T-helper 2 cell (primary cell): ENCODE data around the gene SRGAP3.
A peak's percentile ranks its signal among the peaks of the same experiment; 100 is the strongest.

Source experiments
- DNase-seq, 5 experiments: peaks; one replicate each; pipeline versions ENCODE4 v3.0.0 to v3.0.0-alpha.2; 2012 to 2022

The SRGAP3 gene

DNA sequence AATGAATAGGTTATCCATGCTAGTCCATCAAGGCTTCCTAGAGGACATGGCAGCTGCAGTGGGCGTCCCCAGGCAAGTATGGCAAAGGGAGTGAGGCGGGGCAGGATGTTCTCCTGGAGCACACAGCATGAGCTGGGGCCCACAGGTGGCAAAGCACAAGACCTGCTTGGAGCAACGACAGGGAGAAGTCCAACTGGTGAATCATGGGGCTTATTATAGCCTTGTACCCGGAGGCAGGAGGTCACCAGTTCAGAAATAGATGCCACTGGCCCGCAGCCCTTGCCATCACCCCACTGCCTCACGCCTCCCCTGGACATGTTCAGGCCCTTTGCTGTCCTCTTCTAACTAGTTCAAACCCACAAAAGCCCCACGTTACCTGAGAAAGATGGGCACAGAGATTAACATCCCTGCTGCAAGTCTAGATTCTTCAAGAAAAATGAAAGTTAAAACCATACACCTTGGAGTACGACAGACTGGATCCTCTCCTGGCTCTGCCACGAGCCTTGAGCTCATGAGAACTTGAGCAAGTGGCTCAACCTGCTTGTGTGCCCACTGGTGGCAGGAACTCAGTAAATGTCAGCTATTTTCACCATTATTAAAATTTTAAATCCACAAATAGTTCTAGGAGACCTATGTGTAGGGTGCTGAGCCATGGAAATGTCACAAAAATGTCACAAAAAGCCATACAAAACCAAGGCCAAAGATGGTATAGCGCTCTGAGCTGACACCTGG is 1.8 kb upstream of the SRGAP3 start:
- no peak for DNase-seq

DNA sequence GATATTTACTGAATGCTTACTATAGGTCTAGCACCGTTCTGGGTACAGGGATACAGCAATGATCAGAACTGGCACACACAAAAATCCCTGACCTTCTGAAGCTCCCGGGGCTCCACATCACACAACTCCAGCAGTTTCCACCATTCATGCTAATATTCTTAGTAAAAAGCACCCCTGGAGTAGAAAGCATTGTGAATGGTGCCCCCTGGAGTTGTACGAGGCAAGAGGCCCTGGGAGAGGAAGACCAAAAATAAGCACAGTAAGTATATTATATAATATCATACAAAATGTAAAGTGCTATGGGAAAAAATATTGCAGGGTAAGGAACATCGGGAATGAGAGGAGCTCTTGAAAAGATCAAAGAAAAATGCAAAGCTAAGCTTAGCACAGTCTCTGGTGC is 790 bp upstream of the SRGAP3 start:
- no peak for DNase-seq

DNA sequence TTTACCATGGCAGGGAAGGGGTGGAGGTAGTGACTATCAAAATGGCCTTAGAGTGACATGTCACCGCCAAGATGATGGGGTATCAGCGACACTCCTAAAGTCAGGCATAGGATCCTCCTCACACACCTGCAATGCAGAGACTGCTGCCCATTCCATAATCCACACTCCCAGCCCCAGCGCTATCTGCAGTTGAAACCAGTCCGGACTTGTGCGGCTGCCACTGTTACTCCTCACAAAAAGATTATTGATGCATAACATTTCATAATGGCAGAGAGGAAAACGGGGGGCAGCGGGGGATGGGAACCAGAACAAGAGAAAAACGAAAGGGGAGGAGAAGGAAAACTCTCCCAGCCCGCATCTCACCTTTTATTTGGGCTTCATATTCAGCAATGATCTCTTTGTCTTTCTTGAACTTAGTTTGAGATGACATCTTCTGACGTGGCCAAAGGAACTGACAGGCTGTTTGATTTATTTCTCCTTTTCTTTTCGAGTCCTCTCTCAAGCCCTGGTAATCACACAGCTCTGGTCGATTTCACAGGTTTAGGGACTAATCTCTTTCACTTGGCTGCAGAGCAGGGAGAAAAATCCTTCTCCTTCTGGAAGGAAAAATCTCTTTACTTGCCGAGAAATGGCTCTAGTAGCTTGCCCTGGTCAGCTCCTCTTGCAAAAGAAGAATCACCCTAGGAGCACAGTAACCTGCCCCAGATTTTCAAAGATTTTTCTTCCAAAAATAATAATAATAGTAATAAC is 749 bp downstream of the SRGAP3 start:
- DNase-seq, result peak in 1 of 5 experiments; percentile 14

DNA sequence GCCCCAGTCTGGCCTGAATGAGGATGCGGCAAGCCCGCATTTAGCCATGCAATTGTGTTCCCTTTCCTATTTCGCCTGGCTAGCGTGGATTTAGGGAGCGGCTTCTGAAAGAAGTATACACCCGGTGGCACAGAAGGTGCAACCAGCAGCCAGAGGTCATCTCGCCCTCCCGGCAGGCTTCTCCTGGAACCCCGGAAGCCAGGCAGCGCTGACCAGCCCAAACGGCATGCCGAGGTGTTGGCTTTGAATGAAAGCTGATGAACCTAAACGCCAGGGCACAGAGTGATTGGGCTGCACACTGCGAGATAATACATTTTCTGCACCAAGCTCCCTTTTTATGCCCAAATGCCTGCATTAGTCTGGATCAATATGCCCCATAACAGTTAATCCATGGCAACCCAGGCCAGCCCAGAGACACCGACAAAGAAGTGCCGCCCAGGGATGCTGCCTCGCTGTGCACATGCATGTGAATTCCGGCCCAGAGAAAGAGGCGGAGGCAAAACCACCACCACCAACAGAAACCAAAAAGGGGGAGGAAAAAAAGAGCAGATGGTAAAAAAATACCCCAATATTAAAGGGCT is 1.4 kb downstream of the SRGAP3 start:
- peak in 2 of 5 experiments; percentile 1 to 25 for DNase-seq

DNA sequence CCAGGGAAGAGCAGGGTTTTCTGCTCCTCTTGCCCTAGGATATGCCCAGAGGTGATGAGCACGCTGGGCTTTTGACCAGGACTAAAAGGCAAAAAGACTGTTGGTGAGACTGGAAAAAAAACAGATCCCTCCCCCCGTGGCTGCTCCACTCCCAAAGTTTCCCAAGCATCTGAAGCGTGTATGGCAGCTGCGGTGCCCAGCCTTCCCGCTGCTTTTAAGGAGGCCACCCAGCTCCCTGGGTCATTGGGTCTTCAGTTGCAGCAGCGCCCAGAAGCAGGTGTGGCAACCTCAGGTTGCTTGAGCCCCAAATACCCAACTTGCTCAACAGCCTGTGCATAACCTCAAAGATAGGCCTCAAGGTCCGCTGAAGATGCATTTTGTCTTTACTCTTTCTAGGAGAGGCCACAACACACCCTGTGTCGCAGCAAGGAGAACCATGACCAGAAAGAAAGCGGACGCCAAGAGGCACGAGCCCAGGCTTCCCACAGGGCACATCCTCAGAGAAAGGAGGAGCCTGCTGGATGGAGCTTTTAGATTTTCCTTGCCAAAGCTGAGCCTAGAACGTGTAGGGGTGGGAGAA is 2.0 kb downstream of the SRGAP3 start:
- DNase-seq, result no peak

DNA sequence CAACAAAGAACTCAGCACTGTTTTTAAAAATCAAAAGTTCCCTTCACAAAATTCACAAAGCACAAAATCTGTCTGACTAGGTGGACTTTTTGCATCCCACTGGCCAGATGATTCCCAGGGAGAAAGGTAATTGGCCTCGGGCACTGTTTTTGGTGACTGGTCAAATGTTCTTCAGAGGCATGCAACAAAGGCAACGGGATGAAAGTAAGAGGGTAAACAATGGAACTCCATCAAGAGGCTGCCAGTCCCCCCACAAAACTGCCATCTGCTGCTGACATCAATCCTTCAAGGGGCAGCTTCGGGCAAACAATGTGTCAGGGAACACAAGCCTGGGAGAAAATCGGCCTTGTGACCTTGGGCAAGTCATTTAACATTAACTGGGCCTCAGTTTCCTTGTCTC is 3.3 kb downstream of the SRGAP3 start:
- no peak for DNase-seq

DNA sequence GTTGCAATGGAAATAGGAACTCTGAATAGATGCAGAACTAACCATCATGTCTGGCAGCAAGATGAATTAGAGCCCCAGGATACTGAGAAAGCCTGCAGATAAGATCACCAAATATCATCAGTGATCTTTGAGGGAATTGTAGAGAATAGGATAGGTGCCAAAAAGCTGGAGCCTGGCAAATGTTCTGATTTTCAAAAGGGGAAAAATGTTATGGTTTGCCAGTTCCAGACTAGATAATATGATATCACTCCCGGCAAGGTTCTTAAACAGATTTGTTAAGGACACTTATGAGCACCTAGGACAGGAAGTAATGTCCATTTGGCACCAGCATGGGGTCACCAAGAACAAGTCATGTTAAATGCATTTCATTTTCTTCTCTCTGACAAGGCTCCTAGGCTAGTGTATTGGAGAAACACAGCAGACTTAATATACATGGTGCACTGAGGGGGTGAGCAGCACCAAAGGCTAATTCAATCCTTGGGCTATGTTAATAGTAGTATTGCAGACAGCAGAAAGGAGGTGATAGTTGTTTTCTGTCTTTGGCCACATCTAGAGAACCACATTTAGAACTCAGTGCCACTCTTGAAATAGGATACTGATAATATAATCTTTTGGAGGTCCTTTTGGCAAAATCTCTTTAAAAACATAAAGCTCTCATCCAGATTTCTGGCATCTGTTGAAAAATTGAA is 4.8 kb downstream of the SRGAP3 start:
- no peak for DNase-seq

DNA sequence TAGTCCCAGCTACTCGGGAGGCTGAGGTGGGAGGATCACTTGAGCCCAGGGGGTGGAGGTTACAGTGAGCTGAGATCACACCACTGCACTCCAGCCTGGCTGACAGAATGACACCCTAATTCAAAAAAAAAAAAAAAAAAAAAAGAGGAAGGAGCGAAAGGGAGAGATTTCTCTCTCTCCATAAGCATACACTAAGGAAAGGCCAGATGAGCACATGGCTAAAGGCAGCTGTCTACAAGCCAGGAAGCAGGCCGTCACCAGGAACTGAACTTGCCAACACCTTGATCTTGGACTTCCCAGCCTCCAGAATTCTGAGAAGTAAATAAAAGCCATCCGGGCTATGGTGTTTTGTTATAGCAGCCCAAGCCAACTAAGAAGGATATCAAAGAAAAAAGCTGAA is 7.5 kb downstream of the SRGAP3 start:
- DNase-seq, result no peak

DNA sequence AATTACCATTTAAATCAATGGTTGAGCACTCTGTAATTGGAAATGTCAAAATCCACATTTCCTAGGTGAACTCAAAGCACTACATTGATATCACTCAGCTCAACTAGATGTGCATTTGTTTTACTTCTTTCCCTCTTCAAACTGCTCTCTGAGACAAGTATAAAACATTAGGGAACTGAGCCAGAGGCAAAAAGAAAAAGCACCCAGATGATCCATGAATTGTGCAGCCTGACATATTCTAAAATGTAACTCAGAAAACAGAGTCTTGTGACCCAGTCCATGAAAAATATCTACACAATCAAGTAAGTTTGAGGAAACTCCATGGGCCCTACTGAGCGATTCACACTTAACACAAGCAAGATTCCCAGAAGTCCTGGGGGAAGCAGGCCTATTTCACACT is 9.8 kb downstream of the SRGAP3 start:
- DNase-seq, result no peak

DNA sequence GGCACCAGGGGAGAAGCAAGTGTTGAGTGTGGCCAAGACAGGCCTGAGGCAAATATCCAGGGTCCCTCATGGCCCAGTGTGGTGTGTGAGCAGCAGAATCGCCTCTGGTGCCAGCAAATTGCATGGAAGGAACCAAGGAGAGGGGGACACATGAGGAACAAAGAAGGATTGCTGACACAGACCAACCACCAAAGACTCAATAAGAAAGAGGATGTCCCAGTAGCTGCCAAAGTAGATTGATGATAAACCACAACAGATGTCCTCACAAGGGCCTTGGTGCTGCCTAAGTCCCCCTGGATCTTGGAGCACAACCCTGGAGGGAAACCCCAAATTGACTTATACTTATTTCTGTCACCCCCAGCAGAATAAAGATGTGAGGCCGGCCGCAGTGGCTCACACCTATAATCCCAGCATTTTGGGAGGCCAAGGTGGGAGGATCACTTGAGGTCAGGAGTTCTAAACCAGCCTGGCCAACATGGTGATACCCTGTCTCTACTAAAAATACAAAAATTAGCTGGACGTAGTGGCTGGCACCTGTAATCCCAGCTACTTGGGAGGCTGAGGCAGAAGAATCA is 10.6 kb downstream of the SRGAP3 start:
- DNase-seq, result no peak

DNA sequence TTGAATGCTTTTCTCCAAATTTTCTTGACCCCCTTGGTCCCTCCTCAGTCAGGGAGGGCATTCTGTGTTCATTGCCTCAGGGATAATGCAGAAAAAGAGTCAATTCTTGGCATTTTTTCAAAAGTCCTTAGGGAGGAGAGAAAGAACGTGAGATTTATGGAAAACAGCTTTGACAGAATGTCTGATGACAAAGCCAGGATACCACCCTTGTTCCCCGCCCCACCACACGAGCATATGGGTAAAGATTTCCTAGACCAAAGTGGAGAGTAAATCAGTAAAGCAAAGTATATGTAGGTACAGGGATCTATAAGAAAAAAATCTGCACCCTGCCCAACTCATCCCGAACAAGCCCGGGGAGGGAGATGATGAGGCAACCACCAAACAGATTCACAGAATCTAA is 11.2 kb downstream of the SRGAP3 start:
- DNase-seq, result no peak

DNA sequence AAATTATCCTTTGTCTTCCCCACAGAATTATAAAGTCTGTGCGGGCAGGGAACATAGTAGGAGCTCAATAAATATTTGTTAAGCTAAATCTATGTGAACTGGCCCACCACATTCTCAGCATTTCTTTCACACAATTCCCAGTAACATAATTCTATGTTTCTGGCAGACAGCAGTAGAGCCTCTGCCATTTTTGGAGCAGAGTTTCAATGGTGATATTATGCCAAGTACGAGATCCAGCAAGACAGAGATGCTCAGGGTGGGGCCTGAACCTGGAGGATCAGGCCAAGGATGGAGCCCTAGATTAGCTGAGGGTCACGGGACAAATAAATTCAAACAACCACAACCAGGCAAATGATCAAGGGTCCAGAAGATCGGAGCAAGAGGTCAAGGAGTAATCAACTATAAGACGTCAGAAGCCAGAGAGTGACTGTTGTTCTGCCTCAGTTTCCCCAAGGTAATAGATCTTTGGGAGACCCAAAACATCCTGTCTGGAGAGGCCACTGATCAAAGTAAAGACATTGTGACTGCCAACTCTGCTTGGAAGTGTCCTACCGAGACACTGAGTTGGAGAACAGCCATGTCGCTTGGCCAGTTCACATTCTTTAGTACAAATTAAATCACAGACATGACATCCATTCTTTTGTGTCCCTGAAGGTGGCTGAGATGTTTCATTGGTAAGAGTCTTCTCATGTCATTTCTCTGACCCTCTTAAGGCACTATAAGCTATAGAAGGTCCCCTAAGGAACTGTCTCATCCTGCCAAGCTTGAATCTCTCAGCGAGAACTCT is 15.4 kb downstream of the SRGAP3 start:
- DNase-seq, result no peak

DNA sequence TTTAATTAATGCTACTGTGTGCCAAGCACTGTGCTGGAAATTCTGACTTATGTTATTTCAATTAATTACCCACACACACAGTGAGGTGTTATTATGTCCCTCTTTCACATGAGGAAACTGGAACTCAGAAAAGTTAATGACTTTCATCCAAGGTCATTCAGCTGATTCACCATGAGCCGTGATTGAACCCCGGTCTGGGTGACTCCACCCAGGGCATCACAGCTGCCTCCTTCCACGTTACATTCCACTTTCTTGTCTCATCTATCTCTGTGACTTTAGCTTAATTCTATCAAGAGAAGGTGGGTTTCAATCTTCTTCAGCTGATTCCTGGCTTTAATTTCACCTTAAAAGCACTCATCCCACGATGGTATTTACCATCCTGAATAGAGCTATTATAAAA is 16.3 kb downstream of the SRGAP3 start:
- no peak for DNase-seq

DNA sequence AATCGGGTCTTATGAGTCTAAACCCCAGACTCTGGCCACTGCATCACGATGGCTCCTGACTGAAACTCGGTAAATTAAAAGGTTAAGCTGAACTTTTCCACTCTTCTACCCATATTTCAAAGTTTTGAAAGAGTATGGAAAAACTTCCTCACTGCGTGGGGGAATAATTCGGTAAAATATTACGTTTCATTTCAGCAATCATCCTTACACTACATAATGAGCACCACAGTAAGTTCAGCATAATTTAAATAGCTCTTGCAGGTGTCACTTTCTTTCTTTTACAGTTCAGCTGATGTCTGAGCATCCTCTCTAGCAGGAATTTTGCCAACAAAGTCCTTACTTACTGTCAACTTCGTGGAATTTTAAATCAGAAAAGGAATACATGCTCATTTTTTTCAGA is 17.5 kb downstream of the SRGAP3 start:
- DNase-seq, result no peak

DNA sequence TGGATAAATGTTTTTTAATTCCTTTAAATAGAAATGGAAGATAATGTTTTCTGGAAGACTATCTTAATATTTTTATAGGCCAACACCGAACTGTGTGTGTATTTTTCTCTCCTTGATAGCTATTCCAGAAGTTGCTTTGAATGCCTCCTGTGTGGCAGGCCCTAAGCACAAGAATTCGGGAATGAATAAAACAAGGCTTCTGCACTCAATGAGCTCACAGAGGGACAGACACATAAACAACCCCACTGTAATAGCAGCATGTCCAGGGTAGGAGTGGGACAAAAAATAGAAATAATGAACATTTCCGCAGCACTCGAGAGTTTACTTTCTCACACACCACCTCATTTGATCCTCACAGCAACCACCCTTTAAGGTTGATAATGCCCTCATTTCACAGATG is 18.0 kb downstream of the SRGAP3 start:
- DNase-seq, result no peak

DNA sequence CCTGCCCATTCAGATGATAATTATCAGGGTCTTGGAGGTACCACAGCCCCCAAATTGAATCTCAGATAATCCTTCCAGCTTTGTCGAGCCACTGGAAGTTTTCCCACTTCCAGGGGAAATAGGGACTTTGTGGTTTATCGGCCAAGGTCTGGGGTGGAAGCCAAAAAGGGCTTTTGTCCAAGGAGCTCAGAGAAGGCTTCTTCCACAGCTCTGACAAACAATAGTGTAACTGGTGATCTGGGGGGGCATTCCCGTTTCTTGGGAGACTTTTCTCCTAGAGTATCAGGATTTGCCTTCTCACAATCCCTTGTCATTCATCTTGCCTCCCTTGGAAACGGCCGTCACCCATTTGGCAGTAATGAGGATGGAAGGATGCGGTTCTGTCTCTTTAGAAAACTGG is 18.4 kb downstream of the SRGAP3 start:
- DNase-seq, result no peak

DNA sequence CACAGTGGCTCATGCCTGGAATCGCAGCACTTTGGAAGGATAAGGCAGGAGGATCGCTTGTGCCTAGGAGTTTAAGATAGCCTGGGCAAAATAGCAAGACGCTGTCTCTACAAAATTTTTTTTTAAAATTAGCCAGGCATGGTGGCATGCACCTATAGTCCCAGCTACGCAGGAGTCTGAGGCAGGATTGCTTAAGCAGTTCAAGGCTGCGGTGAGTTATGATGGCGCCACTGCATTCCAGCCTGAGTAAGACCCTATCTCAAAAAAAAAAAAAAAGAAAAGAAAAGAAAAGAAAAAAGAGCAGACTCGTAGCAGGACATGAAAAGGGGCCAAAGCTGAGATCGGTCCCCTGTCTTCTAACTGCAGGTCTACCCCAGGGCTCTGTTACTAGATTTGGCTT is 18.9 kb downstream of the SRGAP3 start:
- no peak for DNase-seq

DNA sequence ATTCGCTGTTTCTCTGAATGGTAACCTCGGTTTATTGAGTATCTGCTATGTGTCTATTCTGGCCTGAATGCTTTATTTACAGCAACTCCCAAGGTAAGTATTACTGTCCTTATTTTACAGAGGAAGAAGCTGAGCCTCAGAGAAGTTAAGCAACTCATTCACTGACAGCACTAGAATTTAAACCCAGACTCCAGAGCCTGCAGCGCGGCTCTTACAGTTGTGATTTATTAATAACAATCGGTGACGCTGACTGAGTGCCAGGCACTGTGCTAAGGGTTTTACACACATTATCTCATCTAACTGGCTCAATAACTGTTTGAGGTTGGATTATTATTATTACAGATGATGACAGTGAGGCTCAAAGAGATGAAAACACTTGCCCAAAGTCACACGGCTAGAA is 19.6 kb downstream of the SRGAP3 start:
- DNase-seq, result no peak

DNA sequence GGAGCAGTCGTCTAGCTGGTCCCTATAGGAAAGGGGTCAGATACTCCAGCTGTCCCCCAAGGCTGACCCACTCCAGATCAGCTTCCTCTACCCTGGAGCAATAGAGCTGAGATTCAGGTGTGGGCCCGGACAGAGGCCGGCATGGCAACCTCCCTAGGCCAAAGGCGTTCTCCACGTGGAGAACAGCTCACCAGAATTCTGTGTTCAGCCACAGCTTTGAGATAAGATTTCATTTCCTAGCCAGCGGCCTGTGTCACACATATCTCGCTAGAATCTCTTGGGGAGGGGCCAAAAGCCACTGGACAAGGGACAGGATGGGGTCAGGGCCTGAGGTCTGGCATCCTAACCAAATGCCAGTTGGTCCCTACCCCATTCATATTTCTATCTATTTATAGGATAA is 20.1 kb downstream of the SRGAP3 start:
- DNase-seq, result no peak

DNA sequence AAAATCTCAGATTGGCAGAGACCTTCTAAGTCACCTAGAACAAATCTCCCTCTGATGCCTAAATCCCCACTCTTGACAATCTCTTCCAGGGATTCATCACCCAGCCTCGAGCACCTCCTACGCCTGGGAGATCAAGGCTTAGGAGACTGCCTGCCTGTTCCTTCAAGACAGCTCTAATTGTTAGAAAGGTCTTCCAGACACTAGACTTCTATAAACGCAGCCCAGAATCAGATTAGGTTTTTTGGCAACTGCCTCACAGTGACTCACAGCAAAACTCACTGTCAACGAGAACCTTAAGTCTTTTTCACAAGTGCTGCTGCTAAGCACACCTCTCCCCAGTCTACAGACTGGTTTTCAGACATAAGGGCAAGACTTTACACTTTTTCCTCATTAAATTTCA is 23.1 kb downstream of the SRGAP3 start:
- peak in 1 of 5 experiments; percentile 65 for DNase-seq

DNA sequence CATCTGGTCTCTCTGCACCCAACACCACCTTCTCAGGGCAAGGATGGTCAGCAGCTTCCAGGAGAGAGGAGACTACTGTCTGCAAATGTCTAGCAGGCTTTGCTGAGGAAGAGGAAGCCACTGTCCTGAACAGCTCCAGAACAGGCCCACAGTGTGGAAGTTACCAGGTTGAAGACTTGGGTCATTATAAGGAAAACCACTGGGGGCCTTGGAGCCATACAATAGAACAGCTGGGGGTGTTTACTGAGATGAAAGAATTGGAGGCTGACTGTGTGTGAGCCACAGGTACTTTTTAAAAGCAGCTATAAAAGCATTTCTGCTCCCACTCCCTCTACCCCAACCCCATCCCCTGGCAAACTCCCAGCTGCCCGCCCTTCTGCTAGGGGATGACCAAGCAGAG is 24.2 kb downstream of the SRGAP3 start:
- no peak for DNase-seq

DNA sequence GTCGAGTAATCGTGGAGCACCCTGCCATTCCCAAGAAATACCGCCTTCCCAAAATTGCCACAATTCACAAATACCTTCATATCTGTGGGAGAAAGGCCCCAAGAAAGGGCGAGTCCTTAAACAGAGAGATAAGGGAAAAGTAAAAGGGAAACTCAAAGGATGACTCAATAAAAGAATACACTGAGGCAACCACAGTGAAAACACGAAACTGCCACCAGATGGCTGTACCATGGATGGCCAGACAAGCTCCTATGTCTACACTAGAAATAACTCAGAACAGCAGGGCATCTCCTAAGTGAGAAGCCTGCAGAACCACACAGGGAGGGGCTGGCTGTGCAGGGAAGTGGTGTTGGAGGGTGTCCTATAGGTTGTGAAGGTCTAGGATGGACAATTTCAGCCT is 25.0 kb downstream of the SRGAP3 start:
- DNase-seq, result peak in 1 of 5 experiments; percentile 82
